ENCODE measurements around the gene DISC1. TPM values are rescaled to one million over a fixed set of nuclear protein-coding genes. Genes with fewer than 3 reads are reported as not detected.

The DISC1 gene
- polyA plus RNA-seq, 1 donor from 2014 or later = 0.84 TPM

GRCh38 chr1:232029315-232029714, 402.7 kb downstream of the DISC1 start:
- no peak overlapping the region for H3K27ac ChIP-seq (ENCODE audit: low read length)
- H3K9me2 ChIP-seq (ENCODE audit: insufficient read depth, low read length) = no peaks in the 10 kb centered on the region
- no peaks in the 10 kb centered on the region for H3K9me3 ChIP-seq (ENCODE audit: low read length)
- no peak overlapping the region for H2AFZ ChIP-seq (ENCODE audit: low read depth, low read length)
- H3K9ac ChIP-seq (ENCODE audit: low read length) = no peak overlapping the region
- H3K4me3 ChIP-seq (ENCODE audit: low read length) = no peak overlapping the region
- H4K20me1 ChIP-seq (ENCODE audit: insufficient read depth) = no peaks in the 10 kb centered on the region
- no peaks in the 10 kb centered on the region for H3K36me3 ChIP-seq (ENCODE audit: insufficient read depth, low read length)
- no peaks in the 10 kb centered on the region for H3F3A ChIP-seq (ENCODE audit: insufficient read depth, low read length, poor library complexity, severe bottlenecking)
- H3K4me2 ChIP-seq (ENCODE audit: low read length) = no peak overlapping the region
- TF ChIP-seq CTCF (IDR thresholded peaks at IDR 0.05; ENCODE audit: poor library complexity, severe bottlenecking) (no peak), EP300 (conservative IDR thresholded peaks at IDR 0.05; ENCODE audit: poor library complexity, severe bottlenecking) (no peak), EZH2 (IDR thresholded peaks at IDR 0.05; ENCODE audit: borderline replicate concordance, insufficient read depth, low read length, poor library complexity, severe bottlenecking) (no peak), MXI1 (conservative IDR thresholded peaks at IDR 0.05; ENCODE audit: poor library complexity, severe bottlenecking) (no peak), REST (IDR thresholded peaks at IDR 0.05; ENCODE audit: borderline replicate concordance) (no peak)
- H3K79me2 ChIP-seq (replicated peaks; ENCODE audit: insufficient read depth, low read length) = no peaks in the 10 kb centered on the region
- H3K27me3 ChIP-seq (ENCODE audit: insufficient read depth, low read depth, low read length) = no peaks in the 10 kb centered on the region

- Histone ChIP-seq H3K27me3 (ENCODE audit: insufficient read depth, low read depth, low read length) (no peaks in the 10 kb centered on the region), H3K36me3 (ENCODE audit: insufficient read depth, low read length) (no peaks in the 10 kb centered on the region), H4K20me1 (ENCODE audit: insufficient read depth) (no peaks in the 10 kb centered on the region), H3K4me2 (ENCODE audit: low read length) (no peak overlapping the region), H3K79me2 (replicated peaks; ENCODE audit: insufficient read depth, low read length) (no peaks in the 10 kb centered on the region), H3K4me3 (ENCODE audit: low read length) (no peak overlapping the region), H3K9ac (ENCODE audit: low read length) (no peak overlapping the region), H3K27ac (ENCODE audit: low read length) (no peak overlapping the region), H3F3A (ENCODE audit: insufficient read depth, low read length, poor library complexity, severe bottlenecking) (no peaks in the 10 kb centered on the region), H2AFZ (ENCODE audit: low read depth, low read length) (no peak overlapping the region), H3K9me2 (ENCODE audit: insufficient read depth, low read length) (no peaks in the 10 kb centered on the region), H3K9me3 (ENCODE audit: low read length) (no peaks in the 10 kb centered on the region)
- TF ChIP-seq EP300 (conservative IDR thresholded peaks at IDR 0.05; ENCODE audit: poor library complexity, severe bottlenecking) (no peak), RAD21 (conservative IDR thresholded peaks at IDR 0.05) (no peak), MXI1 (conservative IDR thresholded peaks at IDR 0.05; ENCODE audit: poor library complexity, severe bottlenecking) (no peak), EZH2 (IDR thresholded peaks at IDR 0.05; ENCODE audit: borderline replicate concordance, insufficient read depth, low read length, poor library complexity, severe bottlenecking) (no peak), CTCF (IDR thresholded peaks at IDR 0.05; ENCODE audit: poor library complexity, severe bottlenecking) (no peak), REST (IDR thresholded peaks at IDR 0.05; ENCODE audit: borderline replicate concordance) (no peak), TAF1 (IDR thresholded peaks at IDR 0.05; ENCODE audit: low read depth) (no peak), POLR2AphosphoS5 (IDR thresholded peaks at IDR 0.05) (no peak), SMC3 (conservative IDR thresholded peaks at IDR 0.05; ENCODE audit: poor library complexity) (no peak)
These were observed 404.6 kb downstream of the DISC1 start for GRCh38 chr1:232031156-232031555.

Data from neural cell (in vitro differentiated cells).